PC-9 (cell line): ENCODE data around the gene EDA.

ENCODE experiments used
- CTCF ChIP-seq: fragments of 200-600 bp; sonication (generic); conservative IDR thresholded peaks from 2 replicates; pipeline ENCODE4 v1.6.1; 2017; ENCODE audit warnings: mixed run types, antibody characterized with exemption, mild to moderate bottlenecking, moderate library complexity
- EZH2 ChIP-seq: fragments of 200-600 bp; sonication (generic); IDR thresholded peaks from 2 replicates; pipeline ENCODE4 v1.8.0; 2017; ENCODE audit warnings: antibody characterized with exemption, low read depth

GRCh38 chrX:69759921-69760625 lies 144.2 kb downstream of the EDA start:
- TF ChIP-seq CTCF (no peak), EZH2 (no peak)
